HG02571 (cell line): ENCODE data around the gene SLC26A1.

Experiments
- ATAC-seq: cut with Tn5 transposase; IDR thresholded peaks from one replicate; pipeline ENCODE4 v1.9.1; 2021; ENCODE audit warnings: mild to moderate bottlenecking, moderate library complexity; ENCODE audit not compliant: unreplicated experiment

The SLC26A1 gene, protein sequence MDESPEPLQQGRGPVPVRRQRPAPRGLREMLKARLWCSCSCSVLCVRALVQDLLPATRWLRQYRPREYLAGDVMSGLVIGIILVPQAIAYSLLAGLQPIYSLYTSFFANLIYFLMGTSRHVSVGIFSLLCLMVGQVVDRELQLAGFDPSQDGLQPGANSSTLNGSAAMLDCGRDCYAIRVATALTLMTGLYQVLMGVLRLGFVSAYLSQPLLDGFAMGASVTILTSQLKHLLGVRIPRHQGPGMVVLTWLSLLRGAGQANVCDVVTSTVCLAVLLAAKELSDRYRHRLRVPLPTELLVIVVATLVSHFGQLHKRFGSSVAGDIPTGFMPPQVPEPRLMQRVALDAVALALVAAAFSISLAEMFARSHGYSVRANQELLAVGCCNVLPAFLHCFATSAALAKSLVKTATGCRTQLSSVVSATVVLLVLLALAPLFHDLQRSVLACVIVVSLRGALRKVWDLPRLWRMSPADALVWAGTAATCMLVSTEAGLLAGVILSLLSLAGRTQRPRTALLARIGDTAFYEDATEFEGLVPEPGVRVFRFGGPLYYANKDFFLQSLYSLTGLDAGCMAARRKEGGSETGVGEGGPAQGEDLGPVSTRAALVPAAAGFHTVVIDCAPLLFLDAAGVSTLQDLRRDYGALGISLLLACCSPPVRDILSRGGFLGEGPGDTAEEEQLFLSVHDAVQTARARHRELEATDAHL

DNA sequence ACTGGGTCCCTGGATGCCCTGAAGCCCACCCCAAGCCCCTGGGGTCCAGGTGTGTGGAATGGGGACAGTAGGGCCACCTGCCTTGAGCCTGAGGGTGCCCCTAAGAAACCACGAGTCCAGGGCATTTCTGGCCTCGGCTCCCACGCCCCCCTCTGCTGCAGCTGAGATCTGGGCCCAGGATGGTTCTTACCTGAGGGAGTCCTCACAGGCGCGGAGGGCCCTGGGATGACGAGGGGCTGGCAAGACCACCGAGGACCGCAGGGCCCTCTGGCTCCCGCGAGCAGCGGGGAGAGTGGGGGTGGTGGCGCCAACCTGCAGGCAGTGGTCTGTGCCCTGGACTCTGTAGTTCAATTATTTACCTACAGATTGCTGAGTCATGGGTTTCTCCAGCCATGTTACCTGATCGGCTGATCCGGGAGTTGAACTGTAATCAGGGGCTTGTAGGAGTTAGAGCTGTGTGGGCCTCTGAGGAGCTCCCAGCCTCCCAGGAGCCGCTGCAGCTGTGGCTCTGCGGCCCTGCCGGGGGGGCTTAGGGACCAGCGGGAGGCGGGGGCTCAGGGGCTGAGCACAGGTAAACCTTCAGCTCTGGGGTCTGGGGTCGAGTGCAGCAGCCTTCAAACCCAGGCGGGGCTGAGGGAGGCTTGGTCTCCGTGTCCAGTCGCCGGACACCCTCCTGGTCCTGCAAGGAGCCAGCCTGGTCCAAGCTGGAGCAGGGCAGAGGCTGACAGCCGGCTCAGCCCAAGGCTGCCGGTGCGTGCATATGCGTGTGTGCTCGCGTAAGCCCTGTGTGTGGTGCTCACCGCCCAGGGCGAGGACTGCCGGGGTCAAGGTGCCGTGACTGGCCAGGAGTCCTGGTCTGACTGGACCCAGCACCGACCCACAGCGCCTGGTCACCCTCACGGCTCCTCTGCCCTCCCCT is at the start of gene SLC26A1:
TSS of gene SLC26A1 (minus strand) at position 294 of the 919 bp plus-strand sequence. CDS start 1,701 bp downstream, outside the sequence.
- ATAC-seq: no peak

GRCh38 chr4:1042352-1043055 is 49.3 kb upstream of the SLC26A1 start:
- ATAC-seq: no peak

- ATAC-seq: no peak
Measured at GRCh38 chr4:1041936-1042330, 48.7 kb upstream of the SLC26A1 start.

GRCh38 chr4:1041147-1041935 is 48.1 kb upstream of the SLC26A1 start:
- ATAC-seq: no peak

GRCh38 chr4:1040344-1041146 is 47.3 kb upstream of the SLC26A1 start:
- ATAC-seq: no peak

DNA sequence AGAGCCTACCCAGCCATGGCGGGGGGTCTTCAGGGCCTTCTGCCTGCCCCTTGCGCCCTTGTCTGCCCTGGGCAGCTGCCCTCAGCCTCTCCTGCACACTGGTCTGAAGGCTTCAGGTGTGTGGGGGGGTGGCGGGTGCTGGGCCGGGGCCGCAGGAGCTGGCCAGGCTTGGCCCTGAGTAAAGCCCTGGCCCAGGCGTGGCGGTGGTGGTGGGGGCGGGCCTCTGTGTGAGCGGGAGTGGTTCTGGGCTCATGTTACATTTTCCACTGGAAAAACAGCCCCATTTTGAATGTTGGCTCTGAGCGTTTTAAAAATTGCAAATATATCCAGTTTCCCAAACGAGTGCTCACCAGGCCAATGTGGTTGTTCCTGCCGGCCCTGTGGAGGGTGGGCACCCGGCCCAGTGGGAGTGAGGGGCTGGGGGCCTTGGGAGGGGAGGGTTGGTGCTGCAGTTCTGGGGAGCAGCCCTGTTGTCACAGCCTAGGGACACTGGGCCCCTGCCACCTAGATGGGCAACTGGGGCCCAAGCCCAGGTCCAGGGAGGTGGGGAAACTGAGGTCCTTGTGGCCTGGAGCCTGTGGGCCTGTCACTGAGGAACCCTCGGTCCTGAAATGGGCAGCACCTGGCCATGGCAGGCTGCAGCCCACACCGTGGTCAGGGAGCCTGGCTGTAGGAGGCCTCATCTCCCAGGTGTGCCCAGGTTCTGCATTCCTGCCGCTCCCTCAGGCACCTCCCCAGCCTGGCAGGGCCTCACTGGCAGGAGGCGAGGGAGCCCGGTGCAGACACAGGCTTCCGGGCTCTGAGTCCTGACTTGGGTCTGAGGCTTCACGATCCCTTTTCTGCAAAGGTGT is 46.5 kb upstream of the SLC26A1 start:
- no peak for ATAC-seq

DNA sequence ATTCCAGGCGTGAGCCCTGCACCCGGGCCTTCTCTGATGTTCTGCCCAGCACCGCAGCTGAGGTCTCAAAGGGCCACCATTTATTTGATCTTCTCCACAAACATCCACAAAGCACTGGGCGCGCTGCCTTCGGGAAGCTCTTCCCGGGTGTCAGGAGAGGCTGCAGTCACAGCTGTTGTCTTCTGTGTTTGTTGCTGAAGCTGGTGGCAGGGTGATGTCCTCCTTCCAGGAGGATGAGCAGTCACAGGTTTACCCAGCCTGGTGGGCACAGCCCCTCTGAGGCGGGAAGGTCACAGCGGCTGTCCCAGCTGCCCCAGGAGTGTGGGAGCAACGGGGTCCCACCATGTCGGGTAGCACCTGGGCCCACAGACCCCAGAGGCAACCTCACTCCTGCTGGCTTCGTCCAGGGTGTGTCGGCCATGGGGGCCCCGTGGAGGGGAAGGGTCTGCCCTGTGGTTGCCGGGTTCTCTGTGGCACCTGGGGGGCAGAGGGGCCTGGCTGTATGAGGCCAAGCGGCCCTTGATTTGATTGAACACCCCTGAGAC is 45.8 kb upstream of the SLC26A1 start:
- no peak for ATAC-seq

GRCh38 chr4:1036976-1037810 is 44.0 kb upstream of the SLC26A1 start:
- ATAC-seq: no peak

- no peak for ATAC-seq
Measured at GRCh38 chr4:1036095-1036494, 42.9 kb upstream of the SLC26A1 start.

DNA sequence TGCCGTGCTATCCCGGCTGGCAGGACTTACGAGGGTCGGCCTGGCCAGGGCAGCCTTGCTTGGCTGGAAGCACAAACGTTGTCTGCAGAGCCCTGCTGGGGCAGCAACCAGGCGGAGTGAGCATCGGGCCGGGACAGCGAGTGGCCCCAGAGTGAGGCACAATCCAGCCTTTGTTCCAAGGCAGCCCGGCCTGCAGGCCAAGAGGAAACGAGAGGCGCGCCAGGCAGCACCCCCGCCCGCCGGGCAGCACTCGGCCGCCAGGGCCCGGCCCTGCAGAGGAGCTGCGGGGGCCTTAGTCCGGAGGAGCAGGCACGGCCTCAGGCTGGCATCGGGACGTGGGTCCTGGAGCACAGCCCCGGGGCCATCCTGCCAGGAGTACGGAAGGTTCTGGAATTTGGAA is 42.3 kb upstream of the SLC26A1 start:
- ATAC-seq: no peak

DNA sequence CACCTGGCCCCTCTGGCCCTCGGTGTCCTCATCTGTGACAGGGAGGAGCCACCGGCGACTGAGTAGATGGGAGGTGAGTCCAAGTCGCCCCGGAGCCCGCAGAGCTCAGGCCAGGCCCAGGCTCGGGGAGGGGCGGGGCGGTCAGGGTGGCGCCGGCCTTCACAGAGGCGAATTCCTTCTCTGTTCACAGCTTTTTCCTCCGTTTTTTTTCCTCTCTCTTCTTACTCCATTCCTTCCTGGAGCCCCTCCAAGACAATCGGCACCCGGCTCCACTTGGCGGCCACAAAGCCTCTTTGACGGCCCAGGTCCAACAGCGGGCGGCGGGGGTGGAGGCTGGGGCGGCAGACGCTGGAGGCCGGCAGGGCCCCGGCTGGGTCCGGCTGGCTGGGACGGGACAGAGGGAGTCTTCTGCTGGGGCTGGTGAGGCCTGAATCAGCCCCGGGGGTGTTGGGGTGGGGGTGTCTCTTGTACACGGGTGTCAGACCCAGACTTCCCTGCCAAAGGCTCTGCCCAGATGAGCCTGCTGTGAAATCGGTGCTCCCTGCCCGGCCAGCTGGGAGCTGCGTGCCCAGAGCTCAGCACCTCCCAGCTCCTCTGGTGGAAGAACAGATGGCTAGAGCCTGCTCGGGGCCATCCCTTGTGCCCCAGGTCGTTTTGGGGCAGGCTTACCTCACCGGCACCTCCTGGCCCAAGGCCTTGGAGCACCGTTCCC is 40.8 kb upstream of the SLC26A1 start:
- ATAC-seq: no peak

DNA sequence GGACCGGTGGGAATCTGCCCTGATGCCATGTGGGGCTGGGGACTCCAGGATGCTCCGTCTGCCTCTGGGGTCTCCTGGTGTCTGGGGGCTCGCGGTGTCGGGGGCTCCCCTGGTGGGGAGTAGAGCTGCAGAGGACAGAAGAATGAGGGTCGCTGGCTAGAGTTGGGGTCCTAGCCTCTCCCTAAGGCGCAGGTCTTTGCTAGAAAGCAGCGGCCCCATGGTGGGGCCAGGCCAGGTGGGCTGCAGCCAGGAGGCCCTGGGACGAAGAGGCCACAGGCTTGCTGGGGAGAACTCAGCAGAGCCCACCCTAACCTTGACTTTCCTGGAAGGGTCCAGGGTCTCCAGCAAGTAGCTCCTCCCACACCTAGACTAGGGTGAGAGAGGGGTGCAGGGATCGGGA is 39.7 kb upstream of the SLC26A1 start:
- no peak for ATAC-seq

DNA sequence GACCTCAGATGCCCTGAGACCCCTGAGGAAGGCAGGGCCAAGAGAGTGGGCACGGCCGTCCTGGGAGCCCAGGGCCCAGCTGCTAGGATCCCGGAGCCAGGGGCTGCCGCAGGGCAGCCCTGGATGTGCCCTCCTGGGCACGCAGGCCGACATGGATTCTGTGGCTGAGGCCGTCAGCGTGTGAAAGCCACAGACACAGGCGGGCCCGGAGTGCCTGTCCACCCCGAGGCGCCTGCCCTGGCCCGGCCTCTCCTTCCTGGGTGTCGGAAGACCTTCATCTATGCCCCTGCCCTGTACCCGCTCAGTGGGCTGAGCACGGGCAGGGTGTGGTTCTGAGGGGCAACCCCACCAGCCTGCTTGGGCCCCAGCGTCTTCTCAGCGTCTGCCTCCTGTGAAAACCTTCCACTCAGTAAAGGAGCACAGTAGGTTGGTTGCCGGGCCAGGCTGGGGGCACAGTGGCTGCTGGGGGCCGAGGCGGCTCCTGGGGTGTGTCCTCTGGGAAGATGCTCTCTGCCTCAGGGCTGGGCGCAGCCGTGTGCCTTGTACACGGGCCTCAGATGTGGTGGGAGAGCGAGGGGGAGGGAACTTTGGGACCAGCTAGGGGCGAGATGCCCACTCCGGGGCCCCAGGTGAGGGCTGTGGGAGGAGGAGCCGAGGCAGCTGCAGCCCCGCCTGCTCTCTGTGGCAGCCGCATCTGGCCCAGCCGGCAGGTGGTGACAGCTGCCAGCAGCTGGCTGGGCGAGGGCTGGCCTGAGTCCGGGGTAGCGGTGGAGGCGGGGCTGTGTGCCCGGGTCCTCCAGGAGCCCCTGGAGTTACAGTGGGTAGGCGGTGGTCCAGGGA is 39.0 kb upstream of the SLC26A1 start:
- no peak for ATAC-seq

DNA sequence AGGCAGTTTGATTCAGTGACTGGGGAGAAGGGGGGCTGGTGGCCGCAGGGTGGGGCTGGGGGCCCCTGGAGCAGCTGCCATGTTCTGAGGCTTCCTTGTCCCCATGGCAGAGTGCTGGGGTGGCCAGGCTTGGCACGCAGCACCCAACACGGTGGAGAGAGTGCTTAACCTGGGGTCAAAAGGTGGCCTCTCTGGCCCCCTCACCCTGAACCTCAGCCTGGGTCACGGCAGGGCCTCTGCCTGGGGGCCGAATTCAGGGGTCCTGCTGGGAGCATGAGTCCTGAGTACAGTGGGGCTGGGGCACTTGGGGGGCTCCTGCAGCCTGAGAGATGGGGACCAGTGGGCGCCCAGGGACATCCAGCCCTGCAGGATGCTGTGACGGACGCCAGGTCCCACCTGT is 38.1 kb upstream of the SLC26A1 start:
- ATAC-seq: no peak

GRCh38 chr4:1030559-1030958 is 37.4 kb upstream of the SLC26A1 start:
- ATAC-seq: no peak
